Measurements from ENCODE around the gene DDR2. TPM values are rescaled to one million over a fixed set of nuclear protein-coding genes. Genes with fewer than 3 reads are reported as not detected.

DDR2 gene
- polyA plus RNA-seq, 3 donors = 0.07 TPM; not detected in 2

DNA sequence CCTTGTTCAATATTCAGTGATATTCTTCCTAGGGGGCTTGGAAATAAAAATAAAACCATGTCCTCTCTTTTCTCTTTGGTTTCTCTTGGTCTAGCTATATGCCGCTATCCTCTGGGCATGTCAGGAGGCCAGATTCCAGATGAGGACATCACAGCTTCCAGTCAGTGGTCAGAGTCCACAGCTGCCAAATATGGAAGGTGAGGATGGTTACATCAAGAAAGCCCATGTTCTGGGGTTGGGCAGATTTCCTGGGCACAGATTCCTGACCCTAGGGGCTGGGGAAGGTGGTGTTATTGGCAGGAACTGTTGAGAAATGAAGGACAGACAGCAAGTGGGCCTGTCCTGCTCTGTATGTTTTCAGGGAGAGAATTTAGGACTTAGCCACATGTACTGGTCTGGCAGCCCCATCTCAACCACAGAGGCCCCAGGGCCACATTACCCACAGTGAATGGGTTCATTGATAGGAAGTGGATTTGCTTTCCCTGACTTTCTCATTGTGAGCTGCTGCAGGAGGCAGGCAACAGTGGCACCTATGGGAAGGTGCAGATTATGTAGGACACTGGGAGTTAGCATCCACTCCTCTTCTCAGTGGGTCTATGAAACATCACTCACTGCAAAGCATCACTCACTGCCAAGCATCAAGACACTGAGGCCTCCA is 120.9 kb downstream of the DDR2 start:
- H3K4me3 ChIP-seq (replicated peaks in 1 of 3; ENCODE audit: low read depth in 2 of 3, low read length in 3 of 3) = no peak overlapping the region

DNA sequence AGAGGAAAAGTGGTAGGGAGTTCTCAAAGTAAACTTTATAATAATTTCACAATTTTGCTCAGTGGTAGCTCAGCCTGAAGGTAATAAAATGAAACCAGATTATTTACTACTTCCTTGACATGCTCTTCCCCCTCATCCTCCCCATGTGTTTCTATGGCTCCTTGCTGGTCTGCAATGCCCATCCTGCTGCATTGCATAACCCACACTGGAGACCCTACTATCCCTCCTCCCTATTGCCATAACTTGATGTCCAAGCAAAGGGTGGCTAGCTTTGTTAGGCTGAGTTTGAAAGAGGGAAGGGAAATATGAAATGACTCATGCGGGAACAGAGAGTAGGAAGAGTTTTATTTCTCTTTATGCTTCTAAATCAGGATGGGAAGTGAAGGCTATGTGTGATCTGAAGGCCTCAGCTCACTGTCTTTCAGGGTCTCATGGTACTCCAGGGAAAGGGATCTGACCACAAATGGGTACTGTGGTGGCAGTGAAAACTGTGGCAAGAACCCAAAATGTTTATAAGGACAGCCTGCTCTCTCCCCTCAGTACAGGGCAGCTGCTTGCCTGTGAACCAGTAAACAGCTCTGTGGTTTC is 121.8 kb downstream of the DDR2 start:
- Histone ChIP-seq H3K36me3 (replicated peaks in 1 of 2; ENCODE audit: control insufficient read depth in 1 of 2, insufficient read depth in 2 of 2, low read length in 2 of 2) (no peaks in the 10 kb centered on the region), H3K4me1 (ENCODE audit: control insufficient read depth in 1 of 2, insufficient read depth in 2 of 2, low read length in 2 of 2) (no peaks in the 10 kb centered on the region), H3K9me3 (replicated peaks in 1 of 2; ENCODE audit: control insufficient read depth in 1 of 2, insufficient read depth in 1 of 2, low read length in 2 of 2) (peaks cover 0 to 2% of the 10 kb centered on the region in 2 donors), H4K20me1 (ENCODE audit: insufficient read depth, low read length) (no peaks in the 10 kb centered on the region), H3K27me3 (ENCODE audit: control insufficient read depth in 2 of 2, insufficient read depth in 2 of 2, low read length in 2 of 2) (no peaks in the 10 kb centered on the region), H3K9ac (ENCODE audit: insufficient read depth, low read length, poor library complexity, severe bottlenecking) (no peak overlapping the region), H3K4me2 (replicated peaks; ENCODE audit: extremely low read depth, low read length, poor library complexity, severe bottlenecking) (no peak overlapping the region), H3K27ac (ENCODE audit: low read depth in 1 of 2, low read length in 2 of 2) (no peak overlapping the region), H3K79me2 (ENCODE audit: insufficient read depth, low read length) (no peaks in the 10 kb centered on the region), H2AFZ (ENCODE audit: insufficient read depth, low read depth, low read length, poor library complexity, severe bottlenecking) (no peak overlapping the region), H3K4me3 (replicated peaks in 1 of 3; ENCODE audit: low read depth in 2 of 3, low read length in 3 of 3) (no peak overlapping the region)
- DNase-seq = no peak
- H3K9me3 Mint-ChIP-seq = peaks cover 0 to 7% (median 3%) of the 10 kb centered on the region in 7 donors
- TF ChIP-seq, protein P1, sequence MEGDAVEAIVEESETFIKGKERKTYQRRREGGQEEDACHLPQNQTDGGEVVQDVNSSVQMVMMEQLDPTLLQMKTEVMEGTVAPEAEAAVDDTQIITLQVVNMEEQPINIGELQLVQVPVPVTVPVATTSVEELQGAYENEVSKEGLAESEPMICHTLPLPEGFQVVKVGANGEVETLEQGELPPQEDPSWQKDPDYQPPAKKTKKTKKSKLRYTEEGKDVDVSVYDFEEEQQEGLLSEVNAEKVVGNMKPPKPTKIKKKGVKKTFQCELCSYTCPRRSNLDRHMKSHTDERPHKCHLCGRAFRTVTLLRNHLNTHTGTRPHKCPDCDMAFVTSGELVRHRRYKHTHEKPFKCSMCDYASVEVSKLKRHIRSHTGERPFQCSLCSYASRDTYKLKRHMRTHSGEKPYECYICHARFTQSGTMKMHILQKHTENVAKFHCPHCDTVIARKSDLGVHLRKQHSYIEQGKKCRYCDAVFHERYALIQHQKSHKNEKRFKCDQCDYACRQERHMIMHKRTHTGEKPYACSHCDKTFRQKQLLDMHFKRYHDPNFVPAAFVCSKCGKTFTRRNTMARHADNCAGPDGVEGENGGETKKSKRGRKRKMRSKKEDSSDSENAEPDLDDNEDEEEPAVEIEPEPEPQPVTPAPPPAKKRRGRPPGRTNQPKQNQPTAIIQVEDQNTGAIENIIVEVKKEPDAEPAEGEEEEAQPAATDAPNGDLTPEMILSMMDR (IDR thresholded peaks at IDR 0.05) = no peak
- no peaks in the 10 kb centered on the region for H3K36me3 Mint-ChIP-seq
- no peaks in the 10 kb centered on the region for H3K4me1 Mint-ChIP-seq
- H3K4me3 Mint-ChIP-seq = no peak overlapping the region
- intact Hi-C loops (cut with micrococcal nuclease) = no loop called here
- no CpG with 5 or more reads among the region's 1 CpG for WGBS (ENCODE audit: insufficient coverage)
- no peaks in the 10 kb centered on the region for H3K27me3 Mint-ChIP-seq (ENCODE audit: low read depth in 3 of 3)
- H3K27ac Mint-ChIP-seq = no peak overlapping the region

More for the DNA sequence above, 120.9 kb downstream of the DDR2 start:
- WGBS (ENCODE audit: insufficient coverage) = no CpG with 5 or more reads among the region's 1 CpG
- intact Hi-C loops (cut with micrococcal nuclease) = no loop called here
- Histone ChIP-seq H3K27ac (ENCODE audit: low read depth in 1 of 2, low read length in 2 of 2) (no peak overlapping the region), H3K4me1 (ENCODE audit: control insufficient read depth in 1 of 2, insufficient read depth in 2 of 2, low read length in 2 of 2) (no peaks in the 10 kb centered on the region), H3K79me2 (ENCODE audit: insufficient read depth, low read length) (no peaks in the 10 kb centered on the region), H4K20me1 (ENCODE audit: insufficient read depth, low read length) (no peaks in the 10 kb centered on the region), H2AFZ (ENCODE audit: insufficient read depth, low read depth, low read length, poor library complexity, severe bottlenecking) (no peak overlapping the region), H3K9me3 (replicated peaks in 1 of 2; ENCODE audit: control insufficient read depth in 1 of 2, insufficient read depth in 1 of 2, low read length in 2 of 2) (peaks cover 0 to 2% of the 10 kb centered on the region in 2 donors), H3K27me3 (ENCODE audit: control insufficient read depth in 2 of 2, insufficient read depth in 2 of 2, low read length in 2 of 2) (no peaks in the 10 kb centered on the region), H3K36me3 (replicated peaks in 1 of 2; ENCODE audit: control insufficient read depth in 1 of 2, insufficient read depth in 2 of 2, low read length in 2 of 2) (no peaks in the 10 kb centered on the region), H3K9ac (ENCODE audit: insufficient read depth, low read length, poor library complexity, severe bottlenecking) (no peak overlapping the region), H3K4me2 (replicated peaks; ENCODE audit: extremely low read depth, low read length, poor library complexity, severe bottlenecking) (no peak overlapping the region)
- Mint-ChIP-seq H3K4me3 (no peak overlapping the region), H3K36me3 (no peaks in the 10 kb centered on the region), H3K9me3 (peaks cover 1 to 7% (median 4%) of the 10 kb centered on the region in 7 donors), H3K4me1 (no peaks in the 10 kb centered on the region), H3K27me3 (ENCODE audit: low read depth in 3 of 3) (no peaks in the 10 kb centered on the region), H3K27ac (no peak overlapping the region)
- no peak for DNase-seq
- TF ChIP-seq, protein P1 (IDR thresholded peaks at IDR 0.05) = no peak

Data from CD14-positive monocyte (primary cell).